H1 (cell line): ENCODE measurements around the gene RGS4. TPM values are rescaled to one million over a fixed set of nuclear protein-coding genes. Genes with fewer than 3 reads are reported as not detected.

Experiments
- CTCF ChIA-PET: fragments of 300-600 bp; sonication (Branson Sonifier 250); formaldehyde crosslinking; loops from one replicate; lab custom pipeline; 2021; ENCODE audit not compliant: partially characterized antibody; lab: Charles Lee
- POLR2A ChIA-PET: fragments of 300-600 bp; sonication (Branson Sonifier 250); formaldehyde crosslinking; loops from one replicate; lab custom pipeline; 2021; ENCODE audit warnings: inconsistent platforms; ENCODE audit not compliant: partially characterized antibody; lab: Charles Lee
- DNase-seq, 2 experiments: peaks; one replicate each; pipeline versions ENCODE4 v3.0.0 to v3.0.0-alpha.2; 2010 to 2022; ENCODE audit warnings: low spot score in 2 of 2, low read depth in 1 of 2, mixed read lengths in 1 of 2
- FAIRE-seq: peaks from 2 replicates; lab custom pipeline; 2011; peaks lifted over from hg19 to GRCh38; lab: Jason Lieb, UNC
- H2AFZ ChIP-seq: 2 replicates; pipeline ENCODE4 v1.8.1; 2012; ENCODE audit warnings: low read length, inconsistent platforms
- H2AK5ac ChIP-seq: 2 replicates; pipeline ENCODE4 v1.6.1; 2013; ENCODE audit warnings: low read depth, low read length
- H2BK120ac ChIP-seq: replicated peaks from 2 replicates; pipeline ENCODE3; 2013; ENCODE audit warnings: low read depth, low read length, inconsistent platforms
- H2BK12ac ChIP-seq: 2 replicates; pipeline ENCODE4 v1.6.1; 2013; ENCODE audit warnings: low read depth, low read length
- H2BK15ac ChIP-seq: 2 replicates; pipeline ENCODE4 v1.6.1; 2013; ENCODE audit warnings: low read length
- H2BK20ac ChIP-seq: 2 replicates; pipeline ENCODE4 v1.6.1; 2013; ENCODE audit warnings: low read length
- H2BK5ac ChIP-seq: 2 replicates; pipeline ENCODE4 v1.6.1; 2013; ENCODE audit warnings: low read depth, low read length
- H3K14ac ChIP-seq: 2 replicates; pipeline ENCODE4 v1.6.1; 2013; ENCODE audit warnings: inconsistent platforms; ENCODE audit not compliant: insufficient read length
- H3K18ac ChIP-seq: 2 replicates; pipeline ENCODE4 v1.6.1; 2013; ENCODE audit warnings: low read length; ENCODE audit errors: extremely low read depth
- H3K23ac ChIP-seq: 2 replicates; pipeline ENCODE4 v1.6.1; 2013; ENCODE audit warnings: inconsistent platforms; ENCODE audit not compliant: insufficient read length
- H3K23me2 ChIP-seq: 2 replicates; pipeline ENCODE4 v1.6.1; 2013; ENCODE audit warnings: low read depth, low read length
- H3K27ac ChIP-seq: 2 replicates; pipeline ENCODE4 v1.6.1; 2011; ENCODE audit warnings: low read depth, low read length, inconsistent platforms
- H3K27me3 ChIP-seq, 4 experiments: replicated peaks in 1 of 4; 1 replicate in 1 of 4; 2 replicates in 3 of 4; pipeline versions ENCODE4 v1.6.1 to v1.8.1; 2011 to 2013; ENCODE audit warnings: low read length in 3 of 4, mild to moderate bottlenecking in 3 of 4, inconsistent platforms in 2 of 4, mixed read lengths in 2 of 4, moderate library complexity in 1 of 4; ENCODE audit not compliant: control insufficient read depth in 3 of 4, insufficient read depth in 3 of 4; ENCODE audit errors: extremely low read depth in 1 of 4
- H3K36me3 ChIP-seq, 4 experiments: 2 replicates each; pipeline versions ENCODE4 v1.6.1 to v1.8.1; 2011 to 2013; ENCODE audit warnings: mild to moderate bottlenecking in 4 of 4, low read length in 3 of 4, moderate library complexity in 2 of 4, control low read depth in 1 of 4, inconsistent platforms in 1 of 4; ENCODE audit not compliant: insufficient read depth in 4 of 4, control insufficient read depth in 2 of 4
- H3K4ac ChIP-seq: replicated peaks from 2 replicates; pipeline ENCODE3; 2013; ENCODE audit warnings: low read length, low read depth, mixed read lengths, inconsistent platforms; ENCODE audit not compliant: insufficient read length
- H3K4me1 ChIP-seq, 4 experiments: replicated peaks in 1 of 4; 1 replicate in 1 of 4; 2 replicates in 3 of 4; pipeline versions ENCODE4 v1.6.1 to v1.8.1; 2011 to 2013; ENCODE audit warnings: low read length in 3 of 4, inconsistent platforms in 2 of 4, mixed read lengths in 1 of 4; ENCODE audit not compliant: insufficient read depth in 4 of 4, control insufficient read depth in 3 of 4
- H3K4me2 ChIP-seq, 2 experiments: 2 replicates each; pipeline versions ENCODE4 v1.6.1 to v1.8.1; 2011 to 2013; ENCODE audit warnings: low read depth in 2 of 2, low read length in 2 of 2, control low read depth in 1 of 2, inconsistent platforms in 1 of 2, mild to moderate bottlenecking in 1 of 2; ENCODE audit not compliant: insufficient read depth in 1 of 2
- H3K4me3 ChIP-seq, 4 experiments: fragments of 200-600, 300-600 bp in 1 of 4; sonication (generic), shearing (Covaris generic), sonication (Bioruptor Twin) in 1 of 4; 2 replicates each; pipeline versions ENCODE4 v1.5.1 to v1.8.1; 2011 to 2016; ENCODE audit warnings: low read length in 4 of 4, low read depth in 3 of 4, control low read depth in 2 of 4, inconsistent platforms in 2 of 4, mild to moderate bottlenecking in 2 of 4, mixed read lengths in 1 of 4, moderate library complexity in 1 of 4; ENCODE audit not compliant: insufficient read depth in 2 of 4; ENCODE audit errors: extremely low read depth in 1 of 4
- H3K56ac ChIP-seq: replicated peaks from 2 replicates; pipeline ENCODE3; 2013; ENCODE audit warnings: low read depth, mild to moderate bottlenecking, mixed read lengths, low read length, inconsistent platforms; ENCODE audit not compliant: insufficient read length
- H3K79me1 ChIP-seq: 2 replicates; pipeline ENCODE4 v1.6.1; 2013; ENCODE audit warnings: low read depth, low read length, control low read depth
- H3K79me2 ChIP-seq, 2 experiments: 2 replicates each; pipeline versions ENCODE4 v1.6.1 to v1.8.1; 2012 to 2013; ENCODE audit warnings: low read length in 2 of 2, mild to moderate bottlenecking in 2 of 2, inconsistent platforms in 1 of 2; ENCODE audit not compliant: insufficient read depth in 2 of 2, control insufficient read depth in 1 of 2
- H3K9ac ChIP-seq, 4 experiments: replicated peaks in 1 of 4; 1 replicate in 1 of 4; 2 replicates in 3 of 4; pipeline versions ENCODE4 v1.6.1 to v1.8.1; 2011 to 2013; ENCODE audit warnings: low read depth in 3 of 4, low read length in 3 of 4, control low read depth in 2 of 4, mild to moderate bottlenecking in 2 of 4, moderate library complexity in 2 of 4, inconsistent platforms in 1 of 4; ENCODE audit errors: extremely low read depth in 1 of 4
- H3K9me3 ChIP-seq, 2 experiments: 2 replicates each; pipeline versions ENCODE4 v1.6.1 to v1.8.1; 2012 to 2013; ENCODE audit warnings: mild to moderate bottlenecking in 2 of 2, moderate library complexity in 2 of 2, control low read depth in 1 of 2, inconsistent platforms in 1 of 2, low read depth in 1 of 2, low read length in 1 of 2, mixed read lengths in 1 of 2; ENCODE audit not compliant: insufficient read depth in 2 of 2
- H4K20me1 ChIP-seq, 2 experiments: replicated peaks in 1 of 2; 2 replicates each; pipeline versions ENCODE3 to v1.8.1; 2011 to 2013; ENCODE audit warnings: inconsistent platforms in 2 of 2, low read length in 2 of 2, mild to moderate bottlenecking in 1 of 2; ENCODE audit not compliant: insufficient read depth in 2 of 2, control insufficient read depth in 1 of 2
- H4K5ac ChIP-seq: 2 replicates; pipeline ENCODE4 v1.6.1; 2013; ENCODE audit warnings: low read length, low read depth, mixed read lengths, inconsistent platforms; ENCODE audit not compliant: insufficient read length
- H4K8ac ChIP-seq: 2 replicates; pipeline ENCODE4 v1.8.0; 2013; ENCODE audit warnings: mild to moderate bottlenecking, moderate library complexity, low read length, inconsistent platforms; ENCODE audit not compliant: insufficient read depth; ENCODE audit errors: extremely low read depth
- H4K91ac ChIP-seq: replicated peaks from 2 replicates; pipeline ENCODE3; 2013; ENCODE audit warnings: low read length, mixed read lengths, inconsistent platforms; ENCODE audit not compliant: insufficient read length
- BACH1 ChIP-seq: IDR thresholded peaks from 2 replicates; pipeline ENCODE4 v1.6.1; 2012; ENCODE audit warnings: low read length, improper control_type of control experiment
- CBX5 ChIP-seq: fragments of 300-800, 300-1000 bp; sonication (generic); IDR thresholded peaks from 2 replicates; pipeline ENCODE4 v1.7.1; 2016; ENCODE audit warnings: antibody characterized with exemption, low read length, low read depth
- CTBP2 ChIP-seq: IDR thresholded peaks from 2 replicates; pipeline ENCODE4 v1.7.0; 2011; ENCODE audit warnings: borderline replicate concordance, mild to moderate bottlenecking, moderate library complexity, mixed read lengths, low read length; ENCODE audit not compliant: insufficient read depth, insufficient read length
- JUND ChIP-seq: IDR thresholded peaks from 2 replicates; pipeline ENCODE4 v1.6.1; 2011; ENCODE audit warnings: mild to moderate bottlenecking, improper control_type of control experiment, low read length
- SIRT6 ChIP-seq: IDR thresholded peaks from one replicate; pipeline ENCODE4 v1.7.1; 2012; ENCODE audit warnings: low read length, inconsistent platforms
- SUZ12 ChIP-seq: fragments of 200-600 bp; sonication (generic); IDR thresholded peaks from 2 replicates; pipeline ENCODE4 v1.6.1; 2012; ENCODE audit warnings: mild to moderate bottlenecking, inconsistent platforms, low read length, moderate library complexity, mixed read lengths
- polyA plus RNA-seq, 7 experiments: library from polyadenylated mRNA; depleted of rRNA in 3 of 7; stranded (reverse) in 5 of 7; unstranded in 2 of 7; fragments of >200 nt in 5 of 7; fragments of 200-250 nt in 2 of 7; gene quantifications; 1 replicate in 5 of 7; 2 replicates in 1 of 7; 4 replicates in 1 of 7; pipeline versions ENCODE4 v1.2.1 to v1.2.3, GENCODE V29; 2011 to 2013; ENCODE audit warnings: missing spikeins in 2 of 7, mixed read lengths in 2 of 7
- total RNA-seq: library from RNA; stranded (reverse); fragmentation: NEBNext Ultra II Directional; extraction: Animal tissue kit (Norgen Biotek cat#: 25700); gene quantifications from 2 replicates; pipeline ENCODE4 v1.2.1, GENCODE V29; 2021
- TF ChIP-seq, protein P1 (sequence below): IDR thresholded peaks from 2 replicates; pipeline ENCODE4 v1.6.1; 2012; ENCODE audit warnings: low read length, inconsistent platforms

The RGS4 gene
- total and polyA plus RNA-seq, 2 of the 8 experiments (the other 6 are each of a cell fraction or from before 2014, with no cell fraction given), result 0.26 to 0.74 TPM

DNA sequence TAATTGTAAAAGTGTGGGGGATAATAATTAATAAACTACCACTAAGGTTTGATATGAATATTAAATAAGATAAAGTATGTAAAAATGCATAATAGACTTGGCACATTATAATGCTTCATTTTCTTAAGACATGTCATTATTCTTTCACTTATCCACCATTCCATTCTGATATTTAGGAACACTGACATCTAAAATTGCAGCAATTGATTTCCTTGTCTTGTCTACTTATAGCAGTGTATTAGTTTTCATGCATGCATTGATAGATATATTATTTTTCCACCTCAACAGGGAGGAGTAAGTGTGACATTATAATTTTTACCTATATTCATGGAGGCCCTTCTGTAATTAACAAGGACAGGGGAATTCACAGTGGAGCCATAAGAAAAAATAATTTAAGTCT lies 41.6 kb upstream of the RGS4 start:
- H3K14ac ChIP-seq, result no peak overlapping the region
- H3K36me3 ChIP-seq, result no peaks in the 10 kb centered on the region
- POLR2A ChIA-PET, result no interaction called here
- no peaks in the 10 kb centered on the region for H3K79me2 ChIP-seq
- no peak overlapping the region for H3K9ac ChIP-seq
- H2BK12ac ChIP-seq, result no peak overlapping the region
- H2BK5ac ChIP-seq, result no peak overlapping the region
- H2BK15ac ChIP-seq, result no peak overlapping the region
- H4K5ac ChIP-seq, result no peak overlapping the region
- no peak overlapping the region for H3K18ac ChIP-seq
- 0 out of 4 replicates have a peak, but pooled peaks cover 0 to 3% of the 10 kb centered on the region in 2 experiments for H3K9me3 ChIP-seq
- H3K56ac ChIP-seq, result no peak overlapping the region
- TF ChIP-seq SIRT6 (no peak), BACH1 (no peak), SUZ12 (no peak), CBX5 (no peak), JUND (no peak), CTBP2 (no peak)
- TF ChIP-seq, protein P1, sequence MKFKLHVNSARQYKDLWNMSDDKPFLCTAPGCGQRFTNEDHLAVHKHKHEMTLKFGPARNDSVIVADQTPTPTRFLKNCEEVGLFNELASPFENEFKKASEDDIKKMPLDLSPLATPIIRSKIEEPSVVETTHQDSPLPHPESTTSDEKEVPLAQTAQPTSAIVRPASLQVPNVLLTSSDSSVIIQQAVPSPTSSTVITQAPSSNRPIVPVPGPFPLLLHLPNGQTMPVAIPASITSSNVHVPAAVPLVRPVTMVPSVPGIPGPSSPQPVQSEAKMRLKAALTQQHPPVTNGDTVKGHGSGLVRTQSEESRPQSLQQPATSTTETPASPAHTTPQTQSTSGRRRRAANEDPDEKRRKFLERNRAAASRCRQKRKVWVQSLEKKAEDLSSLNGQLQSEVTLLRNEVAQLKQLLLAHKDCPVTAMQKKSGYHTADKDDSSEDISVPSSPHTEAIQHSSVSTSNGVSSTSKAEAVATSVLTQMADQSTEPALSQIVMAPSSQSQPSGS, result no peak
- TF ChIP-seq, all 59 proteins: peak for 0
- Histone ChIP-seq H2AFZ (no peak overlapping the region), H4K8ac (no peak overlapping the region), H3K23me2 (no peaks in the 10 kb centered on the region), H4K20me1 (no peaks in the 10 kb centered on the region), H3K4me2 (no peak overlapping the region), H2BK20ac (no peak overlapping the region), H3K27me3 (no peaks in the 10 kb centered on the region), H3K79me1 (no peaks in the 10 kb centered on the region), H3K4ac (no peak overlapping the region), H4K91ac (no peak overlapping the region), H2BK120ac (no peak overlapping the region), H3K27ac (no peak overlapping the region), H3K23ac (no peak overlapping the region), H3K4me3 (no peak overlapping the region), H2AK5ac (no peak overlapping the region), H3K4me1 (no peaks in the 10 kb centered on the region; a peak in 1 of 7 replicates)
- no peak for DNase-seq
- CTCF ChIA-PET, result no interaction called here
- no peak for FAIRE-seq
